Fibroblast of mammary gland (primary cell): ENCODE data around the gene APBB3.

Experiments used
- DNase-seq: peaks from one replicate; pipeline ENCODE4 v3.0.0-alpha.2; 2010; ENCODE audit warnings: low read depth
- H3K4me3 ChIP-seq: 2 replicates; pipeline ENCODE4 v1.5.1; 2011; ENCODE audit warnings: low read depth, mild to moderate bottlenecking, low read length, moderate library complexity; ENCODE audit not compliant: control insufficient read depth
- TF ChIP-seq, protein P1 (sequence below): conservative IDR thresholded peaks from 2 replicates; pipeline ENCODE4 v1.5.1; 2011; ENCODE audit warnings: low read depth, low read length, inconsistent platforms; ENCODE audit not compliant: control insufficient read depth, insufficient read depth

The APBB3 gene

DNA sequence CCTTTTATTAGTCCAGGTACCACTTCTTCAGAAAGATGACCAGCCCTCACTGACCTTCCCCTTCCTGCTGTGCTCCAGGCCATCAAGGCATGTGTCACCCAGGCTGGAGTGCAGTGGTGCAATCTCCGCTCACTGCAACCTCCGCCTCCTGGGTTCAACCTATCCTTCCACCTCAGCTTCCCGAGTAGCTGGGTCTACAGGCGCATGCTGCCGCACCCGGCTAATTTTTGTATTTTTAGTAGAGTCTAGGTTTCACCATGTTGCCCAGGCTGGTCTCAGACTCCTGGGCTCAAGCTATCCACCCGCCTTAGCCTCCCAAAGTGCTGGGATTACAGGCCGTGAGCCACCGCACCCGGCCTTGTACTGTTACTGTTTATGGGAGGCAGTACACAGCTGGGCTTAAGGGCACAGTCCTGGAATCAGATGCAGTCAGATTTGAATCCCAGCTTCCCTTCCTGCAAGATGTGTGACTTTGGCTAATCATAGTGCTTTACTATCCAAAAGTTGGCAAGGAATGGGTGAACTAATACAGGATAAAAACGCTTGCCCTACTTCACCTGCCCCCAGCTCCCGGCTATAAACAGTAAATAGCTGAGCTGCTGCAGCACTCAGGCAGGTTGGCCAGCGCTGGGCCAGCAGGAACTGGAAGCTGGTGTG lies 17.4 kb downstream of the APBB3 start:
- peak overlapping the region; percentile 7 for H3K4me3 ChIP-seq

DNA sequence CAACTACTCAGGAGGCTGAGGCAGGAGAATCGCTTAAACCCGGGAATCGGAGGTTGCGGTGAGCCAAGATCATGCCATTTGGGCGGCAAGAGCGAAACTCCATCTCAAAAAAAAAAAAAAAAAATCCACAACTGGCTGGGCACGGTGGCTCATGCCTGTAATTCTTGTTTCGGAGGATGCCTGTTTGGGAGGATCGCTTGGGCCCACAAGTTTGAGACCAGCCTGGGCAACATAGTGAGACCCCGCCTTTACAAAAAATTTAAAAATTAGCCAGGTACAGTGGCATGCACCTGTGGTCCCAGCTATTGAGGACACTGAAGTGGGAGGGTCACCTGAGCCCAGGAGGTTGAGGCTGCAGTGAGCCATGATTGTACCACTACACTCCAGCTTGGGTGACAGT lies 18.8 kb downstream of the APBB3 start:
- TF ChIP-seq, protein P1, sequence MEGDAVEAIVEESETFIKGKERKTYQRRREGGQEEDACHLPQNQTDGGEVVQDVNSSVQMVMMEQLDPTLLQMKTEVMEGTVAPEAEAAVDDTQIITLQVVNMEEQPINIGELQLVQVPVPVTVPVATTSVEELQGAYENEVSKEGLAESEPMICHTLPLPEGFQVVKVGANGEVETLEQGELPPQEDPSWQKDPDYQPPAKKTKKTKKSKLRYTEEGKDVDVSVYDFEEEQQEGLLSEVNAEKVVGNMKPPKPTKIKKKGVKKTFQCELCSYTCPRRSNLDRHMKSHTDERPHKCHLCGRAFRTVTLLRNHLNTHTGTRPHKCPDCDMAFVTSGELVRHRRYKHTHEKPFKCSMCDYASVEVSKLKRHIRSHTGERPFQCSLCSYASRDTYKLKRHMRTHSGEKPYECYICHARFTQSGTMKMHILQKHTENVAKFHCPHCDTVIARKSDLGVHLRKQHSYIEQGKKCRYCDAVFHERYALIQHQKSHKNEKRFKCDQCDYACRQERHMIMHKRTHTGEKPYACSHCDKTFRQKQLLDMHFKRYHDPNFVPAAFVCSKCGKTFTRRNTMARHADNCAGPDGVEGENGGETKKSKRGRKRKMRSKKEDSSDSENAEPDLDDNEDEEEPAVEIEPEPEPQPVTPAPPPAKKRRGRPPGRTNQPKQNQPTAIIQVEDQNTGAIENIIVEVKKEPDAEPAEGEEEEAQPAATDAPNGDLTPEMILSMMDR: no peak
- no peak overlapping the region for H3K4me3 ChIP-seq
- DNase-seq: no peak

More for the DNA sequence above, 17.4 kb downstream of the APBB3 start:
- TF ChIP-seq, protein P1: no peak
- peak; percentile 24 for DNase-seq

DNA sequence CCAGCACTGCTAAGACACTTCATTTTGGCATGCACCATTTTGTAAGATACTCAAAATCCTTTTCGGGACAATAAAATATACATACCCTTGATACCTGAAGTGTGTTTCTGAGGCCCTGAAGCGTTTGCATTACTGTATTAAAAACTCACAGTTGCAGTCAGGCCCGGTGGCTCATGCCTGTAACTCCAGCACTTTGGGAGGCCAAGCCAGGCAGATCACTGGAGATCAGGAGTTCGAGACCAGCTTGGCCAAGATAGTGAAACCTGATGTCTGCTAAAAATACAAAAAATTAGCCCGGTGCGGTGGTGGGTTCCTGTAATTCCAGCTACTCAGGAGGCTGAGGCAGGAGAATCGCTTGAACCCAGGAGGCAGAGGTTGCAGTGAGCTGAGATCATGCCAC lies 19.4 kb downstream of the APBB3 start:
- DNase-seq: no peak
- no peak overlapping the region for H3K4me3 ChIP-seq
- TF ChIP-seq, protein P1: no peak

DNA sequence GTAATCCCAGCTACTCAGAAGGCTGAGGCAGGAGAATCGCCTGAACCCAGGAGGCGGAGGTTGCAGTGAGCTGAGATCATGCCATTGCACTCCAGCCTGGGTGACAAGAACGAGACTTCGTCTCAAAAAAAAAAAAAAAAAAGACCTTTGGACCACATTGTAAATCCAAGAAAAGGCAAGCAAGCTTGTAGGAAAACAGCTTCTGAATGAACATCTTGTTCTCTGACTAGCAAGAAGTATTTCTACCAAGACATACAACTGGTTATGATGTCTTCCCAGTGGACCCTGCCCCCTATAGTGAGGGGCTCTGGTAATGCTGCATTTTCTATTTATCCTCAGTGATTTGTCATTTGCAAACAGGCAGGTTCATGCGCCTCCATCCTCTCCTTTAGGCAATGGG lies 21.4 kb downstream of the APBB3 start:
- TF ChIP-seq, protein P1: no peak
- H3K4me3 ChIP-seq: no peak overlapping the region
- DNase-seq: no peak

DNA sequence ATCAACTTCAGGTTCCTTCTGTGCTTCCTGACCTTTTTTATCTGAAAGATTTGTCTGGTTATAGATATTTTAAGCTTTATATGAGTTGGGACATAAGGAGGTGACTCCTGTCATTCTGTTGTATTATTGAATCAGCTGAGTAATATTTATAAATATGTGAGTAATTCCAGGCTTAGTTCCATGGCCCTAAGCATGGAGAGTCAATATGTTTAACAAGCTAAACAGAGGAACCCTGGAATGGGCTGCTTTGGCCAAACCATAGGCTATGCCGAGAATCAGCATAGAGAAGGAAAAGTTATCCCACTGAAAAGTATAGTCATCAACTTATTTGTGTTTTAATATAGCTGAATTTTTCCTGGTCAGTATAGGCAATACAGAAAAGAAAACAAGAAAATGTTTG lies 24.2 kb downstream of the APBB3 start:
- no peak for DNase-seq
- TF ChIP-seq, protein P1: no peak
- H3K4me3 ChIP-seq: no peak overlapping the region

DNA sequence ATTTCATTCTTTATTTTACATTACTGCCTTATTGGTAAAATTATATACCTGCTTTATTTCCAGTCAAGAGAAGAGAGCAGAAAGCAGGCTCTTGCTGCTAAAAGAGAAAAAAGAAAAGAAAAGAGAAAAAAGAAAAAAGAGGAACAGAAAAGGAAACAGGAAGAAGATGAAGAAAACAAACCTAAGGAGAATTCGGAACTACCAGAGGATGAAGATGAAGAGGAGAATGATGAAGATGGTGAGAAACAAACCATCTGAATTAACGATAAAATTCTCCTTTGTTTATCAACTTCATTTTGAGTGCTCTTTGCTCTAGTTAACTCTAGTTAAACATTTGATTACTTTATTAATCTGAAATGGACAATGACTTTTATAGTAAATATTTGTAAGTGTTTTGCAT lies 40.4 kb downstream of the APBB3 start:
- H3K4me3 ChIP-seq: no peak overlapping the region
- no peak for DNase-seq
- TF ChIP-seq, protein P1: no peak

DNA sequence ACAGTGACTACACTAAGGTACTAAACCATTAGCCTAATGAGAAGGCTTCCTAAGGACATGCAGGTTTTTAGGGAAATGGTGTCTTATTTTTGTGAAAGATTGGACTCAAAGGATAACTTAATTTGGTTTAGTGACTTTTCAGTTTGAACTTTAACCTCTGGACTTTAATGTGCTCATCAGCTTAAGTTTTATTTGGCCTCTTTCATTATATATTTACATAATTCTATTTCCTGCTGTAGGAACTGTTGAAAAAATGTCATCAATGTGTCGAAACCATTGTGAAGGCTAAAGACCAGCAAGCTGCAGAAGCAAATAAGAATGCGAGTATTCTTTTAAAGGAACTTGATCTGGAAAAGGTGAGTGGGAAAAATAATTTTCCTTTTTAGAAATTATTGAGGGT lies 51.3 kb downstream of the APBB3 start:
- TF ChIP-seq, protein P1: no peak
- no peak overlapping the region for H3K4me3 ChIP-seq
- DNase-seq: no peak
